ENCODE results near the gene TPSD1.

- TF ChIP-seq RAD21 (conservative IDR thresholded peaks at IDR 0.05 in 1 of 2, IDR thresholded peaks at IDR 0.05 in 1 of 2) (no peak), JUN (IDR thresholded peaks at IDR 0.05) (no peak), ELK1 (IDR thresholded peaks at IDR 0.05; ENCODE audit: low read depth, low read length) (no peak), RCOR1 (IDR thresholded peaks at IDR 0.05; ENCODE audit: low read depth, low read length) (no peak), NR3C1 (IDR thresholded peaks at IDR 0.05) (no peak), ZSCAN20 (CRISPR knock-in tag; IDR thresholded peaks at IDR 0.05) (no peak), EHMT2 (IDR thresholded peaks at IDR 0.05; ENCODE audit: low read depth) (no peak), POLR2A (IDR thresholded peaks at IDR 0.05; ENCODE audit: low read length) (no peak), USF2 (IDR thresholded peaks at IDR 0.05) (no peak), EP300 (IDR thresholded peaks at IDR 0.05) (no peak), MYC (IDR thresholded peaks at IDR 0.05; ENCODE audit: borderline replicate concordance, low read length) (no peak)
- TF ChIP-seq, protein P1, sequence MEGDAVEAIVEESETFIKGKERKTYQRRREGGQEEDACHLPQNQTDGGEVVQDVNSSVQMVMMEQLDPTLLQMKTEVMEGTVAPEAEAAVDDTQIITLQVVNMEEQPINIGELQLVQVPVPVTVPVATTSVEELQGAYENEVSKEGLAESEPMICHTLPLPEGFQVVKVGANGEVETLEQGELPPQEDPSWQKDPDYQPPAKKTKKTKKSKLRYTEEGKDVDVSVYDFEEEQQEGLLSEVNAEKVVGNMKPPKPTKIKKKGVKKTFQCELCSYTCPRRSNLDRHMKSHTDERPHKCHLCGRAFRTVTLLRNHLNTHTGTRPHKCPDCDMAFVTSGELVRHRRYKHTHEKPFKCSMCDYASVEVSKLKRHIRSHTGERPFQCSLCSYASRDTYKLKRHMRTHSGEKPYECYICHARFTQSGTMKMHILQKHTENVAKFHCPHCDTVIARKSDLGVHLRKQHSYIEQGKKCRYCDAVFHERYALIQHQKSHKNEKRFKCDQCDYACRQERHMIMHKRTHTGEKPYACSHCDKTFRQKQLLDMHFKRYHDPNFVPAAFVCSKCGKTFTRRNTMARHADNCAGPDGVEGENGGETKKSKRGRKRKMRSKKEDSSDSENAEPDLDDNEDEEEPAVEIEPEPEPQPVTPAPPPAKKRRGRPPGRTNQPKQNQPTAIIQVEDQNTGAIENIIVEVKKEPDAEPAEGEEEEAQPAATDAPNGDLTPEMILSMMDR (IDR thresholded peaks at IDR 0.05): no peak
- TF ChIP-seq, protein P2, sequence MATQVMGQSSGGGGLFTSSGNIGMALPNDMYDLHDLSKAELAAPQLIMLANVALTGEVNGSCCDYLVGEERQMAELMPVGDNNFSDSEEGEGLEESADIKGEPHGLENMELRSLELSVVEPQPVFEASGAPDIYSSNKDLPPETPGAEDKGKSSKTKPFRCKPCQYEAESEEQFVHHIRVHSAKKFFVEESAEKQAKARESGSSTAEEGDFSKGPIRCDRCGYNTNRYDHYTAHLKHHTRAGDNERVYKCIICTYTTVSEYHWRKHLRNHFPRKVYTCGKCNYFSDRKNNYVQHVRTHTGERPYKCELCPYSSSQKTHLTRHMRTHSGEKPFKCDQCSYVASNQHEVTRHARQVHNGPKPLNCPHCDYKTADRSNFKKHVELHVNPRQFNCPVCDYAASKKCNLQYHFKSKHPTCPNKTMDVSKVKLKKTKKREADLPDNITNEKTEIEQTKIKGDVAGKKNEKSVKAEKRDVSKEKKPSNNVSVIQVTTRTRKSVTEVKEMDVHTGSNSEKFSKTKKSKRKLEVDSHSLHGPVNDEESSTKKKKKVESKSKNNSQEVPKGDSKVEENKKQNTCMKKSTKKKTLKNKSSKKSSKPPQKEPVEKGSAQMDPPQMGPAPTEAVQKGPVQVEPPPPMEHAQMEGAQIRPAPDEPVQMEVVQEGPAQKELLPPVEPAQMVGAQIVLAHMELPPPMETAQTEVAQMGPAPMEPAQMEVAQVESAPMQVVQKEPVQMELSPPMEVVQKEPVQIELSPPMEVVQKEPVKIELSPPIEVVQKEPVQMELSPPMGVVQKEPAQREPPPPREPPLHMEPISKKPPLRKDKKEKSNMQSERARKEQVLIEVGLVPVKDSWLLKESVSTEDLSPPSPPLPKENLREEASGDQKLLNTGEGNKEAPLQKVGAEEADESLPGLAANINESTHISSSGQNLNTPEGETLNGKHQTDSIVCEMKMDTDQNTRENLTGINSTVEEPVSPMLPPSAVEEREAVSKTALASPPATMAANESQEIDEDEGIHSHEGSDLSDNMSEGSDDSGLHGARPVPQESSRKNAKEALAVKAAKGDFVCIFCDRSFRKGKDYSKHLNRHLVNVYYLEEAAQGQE (IDR thresholded peaks at IDR 0.05): no peak
Measured at GRCh38 chr16:1220098-1220728, 35.7 kb upstream of the TPSD1 start.

Data from A549 (cell line).